Astrocyte (in vitro differentiated cells and primary cell): ENCODE results near the gene UVRAG. TPM values are rescaled to one million over a fixed set of nuclear protein-coding genes. Genes with fewer than 3 reads are reported as not detected.

Source experiments
- DNase-seq: peaks from one replicate; pipeline ENCODE4 v3.0.0-alpha.2; 2010; ENCODE audit warnings: low read depth
- FAIRE-seq: peaks from 2 replicates; lab custom pipeline; 2011; peaks lifted over from hg19 to GRCh38; lab: Jason Lieb, UNC
- H2AFZ ChIP-seq: 2 replicates; pipeline ENCODE4 v1.6.0; 2012; ENCODE audit warnings: low read depth, low read length, inconsistent platforms
- H3K27ac ChIP-seq: 2 replicates; pipeline ENCODE4 v1.5.1; 2011; ENCODE audit warnings: low read depth, low read length, inconsistent platforms
- H3K27me3 ChIP-seq: 2 replicates; pipeline ENCODE4 v1.6.0; 2011; ENCODE audit warnings: low read length, inconsistent platforms; ENCODE audit not compliant: insufficient read depth
- H3K36me3 ChIP-seq: 2 replicates; pipeline ENCODE4 v1.5.1; 2011; ENCODE audit warnings: low read length, inconsistent platforms; ENCODE audit not compliant: insufficient read depth
- H3K4me1 ChIP-seq: 2 replicates; pipeline ENCODE4 v1.5.1; 2011; ENCODE audit warnings: low read length, inconsistent platforms; ENCODE audit not compliant: insufficient read depth
- H3K4me2 ChIP-seq: 2 replicates; pipeline ENCODE4 v1.6.0; 2012; ENCODE audit warnings: low read length, inconsistent platforms
- H3K4me3 ChIP-seq: 2 replicates; pipeline ENCODE4 v1.5.1; 2011; ENCODE audit warnings: low read depth, mild to moderate bottlenecking, low read length, inconsistent platforms; ENCODE audit not compliant: insufficient read depth
- H3K79me2 ChIP-seq: 2 replicates; pipeline ENCODE4 v1.6.0; 2012; ENCODE audit warnings: mild to moderate bottlenecking, low read length, inconsistent platforms; ENCODE audit not compliant: insufficient read depth
- H3K9ac ChIP-seq: 2 replicates; pipeline ENCODE4 v1.6.0; 2012; ENCODE audit warnings: mild to moderate bottlenecking, low read length, inconsistent platforms
- H3K9me3 ChIP-seq: 2 replicates; pipeline ENCODE4 v1.5.1; 2012; ENCODE audit warnings: low read depth, mild to moderate bottlenecking, low read length, inconsistent platforms; ENCODE audit not compliant: insufficient read depth
- H4K20me1 ChIP-seq: 2 replicates; pipeline ENCODE4 v1.6.0; 2012; ENCODE audit warnings: low read length, inconsistent platforms; ENCODE audit not compliant: insufficient read depth
- H3K27ac Mint-ChIP-seq: one replicate; pipeline ENCODE4 v1.8.0; 2021; ENCODE audit warnings: mild to moderate bottlenecking, mixed read lengths; ENCODE audit not compliant: unreplicated experiment
- H3K27me3 Mint-ChIP-seq: one replicate; pipeline ENCODE4 v1.8.0; 2021; ENCODE audit warnings: low read depth, mixed read lengths; ENCODE audit not compliant: unreplicated experiment
- H3K36me3 Mint-ChIP-seq: one replicate; pipeline ENCODE4 v1.8.0; 2021; ENCODE audit warnings: low read depth, mixed read lengths; ENCODE audit not compliant: unreplicated experiment
- H3K4me1 Mint-ChIP-seq: one replicate; pipeline ENCODE4 v1.8.0; 2021; ENCODE audit warnings: low read depth, mixed read lengths; ENCODE audit not compliant: unreplicated experiment
- H3K4me3 Mint-ChIP-seq: one replicate; pipeline ENCODE4 v1.8.0; 2021; ENCODE audit warnings: mild to moderate bottlenecking, moderate library complexity, mixed read lengths; ENCODE audit not compliant: unreplicated experiment
- H3K9me3 Mint-ChIP-seq: one replicate; pipeline ENCODE4 v1.8.0; 2021; ENCODE audit warnings: mild to moderate bottlenecking, mixed read lengths; ENCODE audit not compliant: unreplicated experiment
- EZH2 ChIP-seq: IDR thresholded peaks from 2 replicates; pipeline ENCODE4 v1.6.1; 2012; ENCODE audit warnings: mild to moderate bottlenecking, low read length, inconsistent platforms; ENCODE audit not compliant: insufficient read depth
- total RNA-seq: library from RNA; stranded (reverse); gene quantifications from 2 replicates; pipeline ENCODE4 v1.2.1, GENCODE V29; 2021
- TF ChIP-seq, protein P1 (sequence below): IDR thresholded peaks from 2 replicates; pipeline ENCODE4 v1.5.1; 2011; ENCODE audit warnings: low read depth, mild to moderate bottlenecking, inconsistent platforms, low read length, moderate library complexity; ENCODE audit not compliant: insufficient read depth

UVRAG gene
- total RNA-seq, 1 donor from 2014 or later = 15.3 TPM

DNA sequence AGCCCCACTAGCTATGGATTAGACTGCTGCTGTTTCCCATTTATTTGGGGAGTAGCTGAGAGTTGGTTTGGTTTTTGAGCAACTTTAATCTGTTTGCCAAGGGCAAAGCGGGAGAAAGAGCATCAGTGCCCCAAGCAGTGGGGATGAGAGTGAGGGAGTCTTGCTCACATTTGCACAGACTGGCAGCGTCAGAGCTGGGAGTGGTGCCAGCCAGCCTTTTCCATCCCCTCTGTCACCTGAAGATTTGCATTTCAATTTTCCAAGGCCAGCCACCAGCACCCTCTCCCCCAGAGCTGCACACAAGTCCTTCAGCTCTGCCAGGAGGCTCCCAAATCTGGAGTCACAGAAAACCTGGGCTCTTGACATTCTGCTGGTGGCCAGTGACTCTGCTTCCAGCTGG is 21.0 kb upstream of the UVRAG start:
- no peak overlapping the region for H3K4me2 ChIP-seq
- H3K36me3 Mint-ChIP-seq = peaks cover 2% of the 10 kb centered on the region
- no peak overlapping the region for H3K9ac ChIP-seq
- no peak overlapping the region for H3K27ac ChIP-seq
- no peak overlapping the region for H3K4me3 ChIP-seq
- H3K27me3 Mint-ChIP-seq = peaks cover 22% of the 10 kb centered on the region
- H3K27me3 ChIP-seq = no peaks in the 10 kb centered on the region
- H3K9me3 ChIP-seq = no peaks in the 10 kb centered on the region
- no peaks in the 10 kb centered on the region for H4K20me1 ChIP-seq
- H3K4me3 Mint-ChIP-seq = no peak overlapping the region
- H3K4me1 Mint-ChIP-seq = peaks cover 4% of the 10 kb centered on the region
- H3K36me3 ChIP-seq = no peaks in the 10 kb centered on the region
- FAIRE-seq (no peak), DNase-seq (no peak)
- H3K27ac Mint-ChIP-seq = no peak overlapping the region
- peaks cover 6% of the 10 kb centered on the region for H3K4me1 ChIP-seq
- no peak overlapping the region for H2AFZ ChIP-seq
- no peaks in the 10 kb centered on the region for H3K79me2 ChIP-seq
- no peaks in the 10 kb centered on the region for H3K9me3 Mint-ChIP-seq
- TF ChIP-seq, protein P1, sequence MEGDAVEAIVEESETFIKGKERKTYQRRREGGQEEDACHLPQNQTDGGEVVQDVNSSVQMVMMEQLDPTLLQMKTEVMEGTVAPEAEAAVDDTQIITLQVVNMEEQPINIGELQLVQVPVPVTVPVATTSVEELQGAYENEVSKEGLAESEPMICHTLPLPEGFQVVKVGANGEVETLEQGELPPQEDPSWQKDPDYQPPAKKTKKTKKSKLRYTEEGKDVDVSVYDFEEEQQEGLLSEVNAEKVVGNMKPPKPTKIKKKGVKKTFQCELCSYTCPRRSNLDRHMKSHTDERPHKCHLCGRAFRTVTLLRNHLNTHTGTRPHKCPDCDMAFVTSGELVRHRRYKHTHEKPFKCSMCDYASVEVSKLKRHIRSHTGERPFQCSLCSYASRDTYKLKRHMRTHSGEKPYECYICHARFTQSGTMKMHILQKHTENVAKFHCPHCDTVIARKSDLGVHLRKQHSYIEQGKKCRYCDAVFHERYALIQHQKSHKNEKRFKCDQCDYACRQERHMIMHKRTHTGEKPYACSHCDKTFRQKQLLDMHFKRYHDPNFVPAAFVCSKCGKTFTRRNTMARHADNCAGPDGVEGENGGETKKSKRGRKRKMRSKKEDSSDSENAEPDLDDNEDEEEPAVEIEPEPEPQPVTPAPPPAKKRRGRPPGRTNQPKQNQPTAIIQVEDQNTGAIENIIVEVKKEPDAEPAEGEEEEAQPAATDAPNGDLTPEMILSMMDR = no peak

DNA sequence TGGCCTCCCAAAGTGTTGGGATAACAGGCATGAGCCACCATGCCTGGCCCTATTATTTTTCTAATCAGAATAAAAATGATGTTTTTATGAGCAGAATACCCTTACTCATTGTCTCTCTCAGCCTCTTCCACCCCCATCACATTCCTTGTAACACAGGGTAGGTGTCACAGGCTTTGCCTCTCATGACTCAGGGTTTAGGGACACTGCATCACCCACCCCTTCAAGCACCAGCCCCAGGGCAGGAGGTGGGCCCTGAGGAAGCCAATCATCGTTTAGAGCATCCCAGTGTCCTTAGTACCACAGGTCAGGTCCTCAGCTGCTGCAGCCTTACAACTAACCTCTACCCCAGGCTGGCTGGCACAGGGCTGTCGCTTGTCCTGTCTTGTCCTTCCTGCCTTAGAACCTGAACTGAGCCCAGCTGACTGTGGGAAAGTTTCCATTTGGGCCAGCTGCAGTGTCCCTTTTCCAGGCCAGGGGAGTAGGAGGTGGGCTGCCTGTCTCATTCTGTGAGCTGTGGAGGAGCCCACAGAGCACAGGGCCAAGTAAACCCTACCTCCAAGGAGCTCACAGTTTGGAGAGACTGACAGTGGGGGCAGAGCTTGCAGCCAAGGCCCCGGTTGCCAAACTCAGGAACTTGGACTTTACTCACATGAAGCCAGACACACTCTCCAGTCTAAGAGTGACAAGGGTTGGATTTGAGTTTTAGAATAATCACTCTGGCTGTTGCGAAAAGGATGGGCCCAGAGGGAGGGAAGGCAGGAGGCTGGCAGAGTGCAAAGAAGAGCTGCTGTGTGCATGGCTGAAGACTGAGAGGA is 19.5 kb upstream of the UVRAG start:
- Mint-ChIP-seq H3K4me3 (no peak overlapping the region), H3K4me1 (peaks cover 4% of the 10 kb centered on the region)
- FAIRE-seq = no peak

DNA sequence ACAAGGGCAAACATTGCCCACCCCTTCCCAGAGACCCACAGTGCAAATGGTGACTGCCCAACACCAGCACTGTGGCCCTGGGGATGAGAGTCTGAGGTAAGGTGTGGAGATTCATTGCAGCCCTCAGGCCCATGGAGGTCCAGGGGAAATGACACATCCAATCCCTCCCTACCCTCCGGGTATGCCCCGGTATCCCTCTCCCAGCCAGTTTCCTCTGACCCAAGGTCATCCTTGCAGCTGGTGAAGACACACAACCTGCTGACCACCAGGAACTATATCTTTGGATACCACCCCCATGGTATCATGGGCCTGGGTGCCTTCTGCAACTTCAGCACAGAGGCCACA is 18.9 kb upstream of the UVRAG start:
- peaks cover 2% of the 10 kb centered on the region for H3K36me3 Mint-ChIP-seq

More for the DNA sequence above, 19.5 kb upstream of the UVRAG start:
- Mint-ChIP-seq H3K9me3 (no peaks in the 10 kb centered on the region), H3K27me3 (peaks cover 21% of the 10 kb centered on the region), H3K27ac (peak overlapping the region; percentile 12), H3K36me3 (peaks cover 2% of the 10 kb centered on the region)
- DNase-seq = no peak
- H3K27ac ChIP-seq = no peak overlapping the region
- H2AFZ ChIP-seq = no peak overlapping the region
- H3K4me1 ChIP-seq = peaks cover 6% of the 10 kb centered on the region
- no peak overlapping the region for H3K4me2 ChIP-seq
- H3K79me2 ChIP-seq = no peaks in the 10 kb centered on the region
- TF ChIP-seq, protein P1 = no peak
- TF ChIP-seq EZH2 = no peak
- no peak overlapping the region for H3K4me3 ChIP-seq
- no peaks in the 10 kb centered on the region for H4K20me1 ChIP-seq
- H3K27me3 ChIP-seq = no peaks in the 10 kb centered on the region
- H3K9ac ChIP-seq = no peak overlapping the region
- H3K36me3 ChIP-seq = no peaks in the 10 kb centered on the region
- no peaks in the 10 kb centered on the region for H3K9me3 ChIP-seq

More for the DNA sequence above, 18.9 kb upstream of the UVRAG start:
- DNase-seq = no peak
- Histone ChIP-seq H3K27me3 (no peaks in the 10 kb centered on the region), H3K27ac (no peak overlapping the region), H3K36me3 (no peaks in the 10 kb centered on the region), H3K79me2 (no peaks in the 10 kb centered on the region), H3K9me3 (no peaks in the 10 kb centered on the region), H3K4me2 (no peak overlapping the region), H2AFZ (no peak overlapping the region), H4K20me1 (no peaks in the 10 kb centered on the region), H3K4me3 (no peak overlapping the region), H3K4me1 (peaks cover 6% of the 10 kb centered on the region), H3K9ac (no peak overlapping the region)
- Mint-ChIP-seq H3K27me3 (peaks cover 15% of the 10 kb centered on the region), H3K4me1 (peaks cover 4% of the 10 kb centered on the region), H3K4me3 (no peak overlapping the region), H3K9me3 (no peaks in the 10 kb centered on the region), H3K27ac (no peak overlapping the region)
- TF ChIP-seq, protein P1 = no peak
- TF ChIP-seq EZH2 = no peak
- no peak for FAIRE-seq
